ENCODE data around the gene DPF3. TPM values are rescaled to one million over a fixed set of nuclear protein-coding genes. Genes with fewer than 3 reads are reported as not detected.

Gene DPF3
- total RNA-seq, 1 donor from 2014 or later, result 12.4 TPM

GRCh38 chr14:72801836-72802587 is 91.9 kb downstream of the DPF3 start:
- intact Hi-C loops (cut with micrococcal nuclease), result loop anchor here (1.0 to 2.0 kb wide), 2 partner anchors 92 to 207 kb away; partner anchors contain the start of gene DPF3

GRCh38 chr14:72801381-72801812 is 92.5 kb downstream of the DPF3 start:
- intact Hi-C loops (cut with micrococcal nuclease), result loop anchor here (1.0 to 2.0 kb wide), 2 partner anchors 93 to 207 kb away; partner anchors contain the start of gene DPF3

- intact Hi-C loops (cut with micrococcal nuclease), result loop anchor here (1.0 to 2.0 kb wide), 2 partner anchors 93 to 206 kb away; partner anchors contain the start of gene DPF3
Measured at GRCh38 chr14:72800848-72801370, 93.0 kb downstream of the DPF3 start.

- intact Hi-C loops (cut with micrococcal nuclease), result loop anchor here (2.0 kb wide), 1 partner anchor 205 kb away; no protein-coding TSS in a partner anchor
Measured at GRCh38 chr14:72800296-72800695, 93.6 kb downstream of the DPF3 start.

- intact Hi-C loops (cut with micrococcal nuclease), result no loop called here
Measured at GRCh38 chr14:72796935-72797334, 97.0 kb downstream of the DPF3 start.

- intact Hi-C loops (cut with micrococcal nuclease), result no loop called here
Measured at GRCh38 chr14:72793156-72793939, 100.6 kb downstream of the DPF3 start.

- intact Hi-C loops (cut with micrococcal nuclease), result no loop called here
Measured at GRCh38 chr14:72792051-72792788, 101.7 kb downstream of the DPF3 start.

- intact Hi-C loops (cut with micrococcal nuclease), result no loop called here
Measured at GRCh38 chr14:72790887-72791566, 102.9 kb downstream of the DPF3 start.

- intact Hi-C loops (cut with micrococcal nuclease), result no loop called here
Measured at GRCh38 chr14:72788972-72789728, 104.8 kb downstream of the DPF3 start.

- intact Hi-C loops (cut with micrococcal nuclease), result no loop called here
Measured at GRCh38 chr14:72788255-72788654, 105.6 kb downstream of the DPF3 start.

GRCh38 chr14:72787841-72788240 is 106.1 kb downstream of the DPF3 start:
- intact Hi-C loops (cut with micrococcal nuclease), result no loop called here

- intact Hi-C loops (cut with micrococcal nuclease), result no loop called here
Measured at GRCh38 chr14:72786378-72787350, 107.2 kb downstream of the DPF3 start.

GRCh38 chr14:72783741-72784140 is 110.2 kb downstream of the DPF3 start:
- intact Hi-C loops (cut with micrococcal nuclease), result no loop called here

- intact Hi-C loops (cut with micrococcal nuclease), result no loop called here
Measured at GRCh38 chr14:72782817-72783216, 111.1 kb downstream of the DPF3 start.

- intact Hi-C loops (cut with micrococcal nuclease), result no loop called here
Measured at GRCh38 chr14:72781561-72782508, 112.1 kb downstream of the DPF3 start.

GRCh38 chr14:72780751-72781150 is 113.2 kb downstream of the DPF3 start:
- intact Hi-C loops (cut with micrococcal nuclease), result no loop called here

- intact Hi-C loops (cut with micrococcal nuclease), result no loop called here
Measured at GRCh38 chr14:72779679-72780078, 114.2 kb downstream of the DPF3 start.

GRCh38 chr14:72777636-72778035 is 116.3 kb downstream of the DPF3 start:
- intact Hi-C loops (cut with micrococcal nuclease), result no loop called here

Measured in T-helper 1 cell treated with Interleukin-12 subunit alpha and Interleukin-12 subunit beta and Interleukin-4 antibody, amounts not matched to agents 30 ng/mL and 1 ng/mL, for 36 hours (primary cell).